Sigmoid colon (tissue), 7 donors: ENCODE results near the gene C18orf32. TPM values are rescaled to one million over a fixed set of nuclear protein-coding genes. Genes with fewer than 3 reads are reported as not detected.
"Not testable (repeated sequence)": the region's sequence is repeated elsewhere in the genome, so short reads cannot be mapped to it uniquely, and the experiment has no call there.

Experiments used
- DNase-seq: peaks from one replicate; pipeline ENCODE4 v3.0.0-alpha.2; 2019
- H3K27ac ChIP-seq, 4 donors: fragments of 200-600 bp; sonication (generic); one replicate each; pipeline ENCODE4 v1.5.1; 2016 to 2019; ENCODE audit warnings: mild to moderate bottlenecking in 1 of 4
- H3K27me3 ChIP-seq, 3 donors: fragments of 200-600 bp; sonication (generic); one replicate each; pipeline ENCODE4 v1.5.1; 2019; ENCODE audit warnings: mild to moderate bottlenecking in 1 of 3
- H3K36me3 ChIP-seq, 4 donors: fragments of 200-600 bp; sonication (generic); one replicate each; pipeline ENCODE4 v1.5.1; 2016 to 2019
- H3K4me1 ChIP-seq, 4 donors: fragments of 200-600 bp; sonication (generic); one replicate each; pipeline ENCODE4 v1.5.1; 2017 to 2019
- H3K4me3 ChIP-seq, 4 donors: fragments of 200-600 bp; sonication (generic); one replicate each; pipeline ENCODE4 v1.5.1; 2017 to 2019; ENCODE audit warnings: mild to moderate bottlenecking in 2 of 4, moderate library complexity in 1 of 4
- H3K9me3 ChIP-seq, 4 donors: fragments of 200-600 bp in 3 of 4; sonication (generic) in 3 of 4; one replicate each; pipeline versions ENCODE4 v1.5.1 to v1.6.1; 2013 to 2019
- CTCF ChIP-seq, 4 experiments: fragments of 450-650 bp in 3 of 4; fragments of 200-600 bp in 1 of 4; IDR thresholded peaks; one replicate each; pipeline ENCODE4 v1.5.1; 2016 to 2019; ENCODE audit warnings: antibody characterized with exemption in 4 of 4, mild to moderate bottlenecking in 3 of 4, moderate library complexity in 2 of 4
- EP300 ChIP-seq, 4 donors: sonication (generic); formaldehyde crosslinking; IDR thresholded peaks; one replicate each; pipeline ENCODE4 v1.6.1; 2017; ENCODE audit warnings: antibody characterized with exemption in 4 of 4
- POLR2A ChIP-seq, 2 donors: fragments of 450-650 bp; IDR thresholded peaks; one replicate each; pipeline ENCODE4 v1.6.1; 2016; ENCODE audit warnings: antibody characterized with exemption in 2 of 2, mild to moderate bottlenecking in 2 of 2, moderate library complexity in 2 of 2
- POLR2AphosphoS5 ChIP-seq, 4 donors: sonication (generic); formaldehyde crosslinking; IDR thresholded peaks; one replicate each; pipeline ENCODE4 v1.6.1; 2017; ENCODE audit warnings: antibody characterized with exemption in 4 of 4
- WGBS, 2 donors: extraction: QIAGEN DNeasy Blood & Tissue Kit; methylation state at CpG; one replicate each; pipeline ENCODE4 v1.1.7; 2013; 5-methylcytosine and 5-hydroxymethylcytosine counted together
- intact Hi-C: fragments of 100-400 bp; cut with DNase I; formaldehyde crosslinking; loops from one replicate; pipeline ENCODE4 v1.15.1; 2023
- polyA plus RNA-seq, 3 donors: library from polyadenylated mRNA; stranded (reverse); fragments of 200-250 nt; gene quantifications; one replicate each; pipeline ENCODE4 v1.2.3, GENCODE V29; 2013
- total RNA-seq, 4 donors: library from RNA; depleted of rRNA; stranded (reverse); fragments of >200 nt; gene quantifications; one replicate each; pipeline ENCODE4 v1.1.0, GENCODE V29; 2016
- donor health status: healthy with polysubstance abuse.
- donor health status: Bipolar disorder and iron deficiency.
- donor health status: healthy.

C18orf32 gene
- total and polyA plus RNA-seq, 7 donors = 29.1 to 68.7 (median 57.8) TPM

GRCh38 chr18:49481317-49481716 lies 5.7 kb downstream of the C18orf32 start:
- Histone ChIP-seq H3K27me3 (no peaks in the 10 kb centered on the region), H3K27ac (no peak overlapping the region), H3K36me3 (peaks cover 0 to 63% (median 12%) of the 10 kb centered on the region in 4 donors), H3K9me3 (no peaks in the 10 kb centered on the region), H3K4me1 (peaks cover 0 to 24% (median 22%) of the 10 kb centered on the region in 4 donors), H3K4me3 (no peak overlapping the region)
- 87 to 91% methylated on average over 4 of the region's 4 CpGs for WGBS, 2 donors
- DNase-seq = no peak
- intact Hi-C loops = loop anchor here (10.0 kb wide), 1 partner anchor 807 kb away; no protein-coding TSS in a partner anchor
- TF ChIP-seq POLR2A (IDR thresholded peaks at IDR 0.05) (no peak), CTCF (IDR thresholded peaks at IDR 0.05) (no peak), EP300 (IDR thresholded peaks at IDR 0.05) (no peak), POLR2AphosphoS5 (IDR thresholded peaks at IDR 0.05) (no peak)

GRCh38 chr18:49479381-49480137 lies 7.5 kb downstream of the C18orf32 start:
- intact Hi-C loops = loop anchor here (10.0 kb wide), 1 partner anchor 805 kb away; no protein-coding TSS in a partner anchor
- Histone ChIP-seq H3K4me3 (no peak overlapping the region), H3K27ac (no peak overlapping the region), H3K36me3 (peaks cover 0 to 63% (median 12%) of the 10 kb centered on the region in 4 donors), H3K4me1 (peaks cover 0 to 9% (median 5%) of the 10 kb centered on the region in 4 donors), H3K27me3 (no peaks in the 10 kb centered on the region), H3K9me3 (no peaks in the 10 kb centered on the region)
- WGBS, 2 donors = 88 to 96% methylated on average over 5 of the region's 5 CpGs
- TF ChIP-seq EP300 (IDR thresholded peaks at IDR 0.05) (no peak), POLR2A (IDR thresholded peaks at IDR 0.05) (no peak), CTCF (IDR thresholded peaks at IDR 0.05) (no peak), POLR2AphosphoS5 (IDR thresholded peaks at IDR 0.05) (no peak)
- DNase-seq = no peak

GRCh38 chr18:49476664-49477411 lies 10.2 kb downstream of the C18orf32 start:
- H3K4me3 ChIP-seq = no peak overlapping the region
- WGBS, 2 donors = 61 to 86% methylated on average over 11 of the region's 11 CpGs
- no peak for DNase-seq

GRCh38 chr18:49474935-49475334 lies 12.1 kb downstream of the C18orf32 start:
- DNase-seq, intact Hi-C loops, H3K4me1 ChIP-seq, H3K27me3 ChIP-seq, H3K27ac ChIP-seq, H3K4me3 ChIP-seq, H3K9me3 ChIP-seq: not testable (repeated sequence)
- 94 to 95% methylated on average over 6 of the region's 6 CpGs for WGBS, 2 donors
- peaks cover 0 to 25% (median 0%) of the 10 kb centered on the region in 4 donors for H3K36me3 ChIP-seq

More at GRCh38 chr18:49476664-49477411, 10.2 kb downstream of the C18orf32 start:
- Histone ChIP-seq H3K27ac (peak overlapping the region in 2 of 4 donors; percentile 19 to 63), H3K27me3 (no peaks in the 10 kb centered on the region), H3K36me3 (peaks cover 0 to 44% (median 2%) of the 10 kb centered on the region in 4 donors), H3K4me1 (peaks cover 0 to 9% (median 5%) of the 10 kb centered on the region in 4 donors), H3K9me3 (no peaks in the 10 kb centered on the region)
- TF ChIP-seq CTCF (IDR thresholded peaks at IDR 0.05) (no peak), POLR2AphosphoS5 (IDR thresholded peaks at IDR 0.05) (no peak), POLR2A (IDR thresholded peaks at IDR 0.05) (no peak), EP300 (IDR thresholded peaks at IDR 0.05) (no peak)
- intact Hi-C loops = no loop called here

- intact Hi-C loops = no loop called here
- TF ChIP-seq POLR2A (IDR thresholded peaks at IDR 0.05) = no peak
- no peak for TF ChIP-seq POLR2AphosphoS5 (IDR thresholded peaks at IDR 0.05)
- no peak for TF ChIP-seq EP300 (IDR thresholded peaks at IDR 0.05)
- TF ChIP-seq CTCF (IDR thresholded peaks at IDR 0.05) = no peak
- H3K27me3 ChIP-seq = no peaks in the 10 kb centered on the region
- no peak overlapping the region for H3K27ac ChIP-seq
- H3K4me3 ChIP-seq = no peak overlapping the region
- peaks cover 0 to 16% (median 0%) of the 10 kb centered on the region in 4 donors for H3K36me3 ChIP-seq
- DNase-seq = no peak
- H3K9me3 ChIP-seq = no peaks in the 10 kb centered on the region
- WGBS, 2 donors = 82 to 83% methylated on average over 4 of the region's 4 CpGs
- H3K4me1 ChIP-seq = peaks cover 0 to 3% (median 0%) of the 10 kb centered on the region in 4 donors
Observed at GRCh38 chr18:49473721-49474120, 13.3 kb downstream of the C18orf32 start.
